Activated CD4-positive, alpha-beta T cell treated with anti-CD3 and anti-CD28 coated beads for 24 hours (primary cell): ENCODE data around the gene BTN2A1.
A peak's percentile ranks its signal among the peaks of the same experiment; 100 is the strongest.

Source experiments
- DNase-seq, 2 donors: peaks; one replicate each; pipeline ENCODE4 v3.0.0-alpha.2; 2020; ENCODE audit warnings: low read depth in 2 of 2

BTN2A1 gene

DNA sequence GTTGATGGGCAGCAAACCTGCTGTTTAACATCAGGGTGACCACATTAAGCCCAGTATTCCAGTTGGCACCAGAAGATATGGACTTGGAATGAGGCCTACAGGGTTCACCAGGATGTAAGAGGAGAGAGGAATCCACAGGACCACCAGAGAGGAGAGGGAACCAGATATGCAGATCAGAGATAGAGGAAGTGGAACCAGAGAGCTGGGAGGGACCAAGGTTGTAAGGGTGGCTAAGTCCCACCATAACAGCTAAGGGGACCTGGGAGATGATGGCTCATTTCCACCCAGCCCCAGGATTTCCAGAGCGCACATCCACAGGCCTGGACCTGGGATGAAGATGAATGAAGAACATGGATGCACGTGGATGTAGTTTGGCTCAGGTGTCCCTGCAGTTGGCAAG, 11.1 kb downstream of the BTN2A1 start:
- no peak for DNase-seq

DNA sequence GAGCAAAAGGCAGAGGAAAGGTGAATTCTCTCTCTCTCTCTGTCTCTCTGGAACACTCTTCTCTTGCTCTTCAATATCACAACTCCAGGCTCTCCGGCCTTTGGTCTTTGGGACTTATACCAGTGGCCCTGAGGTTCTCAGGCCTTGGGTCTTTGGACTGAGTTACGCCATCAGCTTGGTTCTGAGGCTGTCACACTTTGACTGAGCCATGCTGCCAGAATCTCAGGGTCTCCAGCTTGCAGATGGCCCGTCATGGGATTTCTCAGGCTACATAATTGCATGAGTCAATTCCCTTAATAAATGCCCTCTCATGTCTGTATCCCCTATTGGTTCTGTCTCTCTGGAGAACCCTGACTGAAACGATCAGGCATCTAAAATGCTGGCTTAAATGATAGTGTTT, 12.9 kb downstream of the BTN2A1 start:
- DNase-seq: no peak

DNA sequence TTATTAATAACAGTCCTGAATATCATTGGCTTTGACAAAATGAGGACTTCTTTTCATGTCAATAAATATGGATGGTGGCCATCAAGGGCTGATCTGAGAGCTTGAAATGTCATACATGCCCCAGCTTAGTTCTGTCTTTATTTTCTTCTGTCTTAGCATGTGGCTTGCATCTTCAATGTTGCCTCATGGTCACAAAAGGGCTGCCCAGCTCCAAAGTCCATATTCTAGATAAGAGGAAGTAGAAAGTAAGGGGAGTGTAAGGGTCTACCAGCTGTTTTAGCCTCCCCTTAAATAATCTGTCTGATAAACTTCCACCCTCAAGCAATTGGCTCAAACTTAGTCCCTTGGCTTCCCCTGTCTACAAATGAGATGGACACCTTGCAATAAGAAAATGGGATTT, 14.2 kb downstream of the BTN2A1 start:
- DNase-seq: no peak

GRCh38 chr6:26472549-26473290, 15.0 kb downstream of the BTN2A1 start:
- no peak for DNase-seq

GRCh38 chr6:26473429-26473757, 15.6 kb downstream of the BTN2A1 start:
- DNase-seq: no peak

- peak; percentile 55 to 61 for DNase-seq
Measured at GRCh38 chr6:26473758-26474438, 16.1 kb downstream of the BTN2A1 start.

GRCh38 chr6:26474439-26474881, 16.7 kb downstream of the BTN2A1 start:
- DNase-seq: no peak

DNA sequence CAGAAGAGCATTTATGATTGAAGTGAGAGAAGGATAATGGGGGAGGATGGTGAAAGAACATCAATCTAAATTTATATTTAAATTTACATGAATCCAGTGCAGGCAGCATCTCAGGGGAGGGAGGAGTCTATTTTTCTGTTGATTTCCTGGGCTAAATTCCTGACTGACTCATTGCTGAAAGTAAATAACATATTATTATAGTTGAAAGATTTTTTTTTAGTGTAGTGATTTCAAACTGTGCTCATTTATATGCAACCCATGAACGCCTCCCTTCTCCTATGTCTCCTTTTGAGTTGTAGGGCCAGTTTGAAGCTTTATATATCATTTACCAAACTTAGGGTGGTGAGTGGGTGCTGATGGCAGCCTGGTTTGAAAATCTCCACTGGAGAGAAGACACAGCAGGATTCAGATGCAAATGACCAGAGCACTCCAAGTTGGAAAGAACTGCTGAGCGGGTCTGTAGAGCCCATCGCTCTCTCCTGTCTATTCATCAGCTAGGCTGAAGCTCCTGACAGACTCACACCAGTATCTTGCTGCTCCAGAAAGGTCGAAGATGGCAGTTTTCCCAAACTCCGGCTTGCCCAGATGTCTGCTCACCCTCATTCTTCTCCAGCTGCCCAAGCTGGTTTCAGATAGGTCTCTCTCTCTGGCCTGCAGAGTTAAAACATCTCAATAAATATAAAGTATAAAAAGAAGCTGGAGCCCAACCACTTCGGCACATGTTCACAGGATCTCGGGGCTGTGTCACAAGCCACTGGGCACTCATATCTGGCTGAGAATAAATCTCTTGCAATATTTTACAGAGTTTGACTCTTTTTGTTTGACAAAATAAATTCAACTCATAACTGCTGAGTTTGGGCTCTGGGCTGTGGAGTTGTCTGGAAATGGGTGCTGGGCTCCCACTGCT, 18.3 kb downstream of the BTN2A1 start:
- no peak for DNase-seq

- DNase-seq: no peak
Measured at GRCh38 chr6:26476896-26477295, 19.1 kb downstream of the BTN2A1 start.

GRCh38 chr6:26477426-26477825, 19.7 kb downstream of the BTN2A1 start:
- no peak for DNase-seq

DNA sequence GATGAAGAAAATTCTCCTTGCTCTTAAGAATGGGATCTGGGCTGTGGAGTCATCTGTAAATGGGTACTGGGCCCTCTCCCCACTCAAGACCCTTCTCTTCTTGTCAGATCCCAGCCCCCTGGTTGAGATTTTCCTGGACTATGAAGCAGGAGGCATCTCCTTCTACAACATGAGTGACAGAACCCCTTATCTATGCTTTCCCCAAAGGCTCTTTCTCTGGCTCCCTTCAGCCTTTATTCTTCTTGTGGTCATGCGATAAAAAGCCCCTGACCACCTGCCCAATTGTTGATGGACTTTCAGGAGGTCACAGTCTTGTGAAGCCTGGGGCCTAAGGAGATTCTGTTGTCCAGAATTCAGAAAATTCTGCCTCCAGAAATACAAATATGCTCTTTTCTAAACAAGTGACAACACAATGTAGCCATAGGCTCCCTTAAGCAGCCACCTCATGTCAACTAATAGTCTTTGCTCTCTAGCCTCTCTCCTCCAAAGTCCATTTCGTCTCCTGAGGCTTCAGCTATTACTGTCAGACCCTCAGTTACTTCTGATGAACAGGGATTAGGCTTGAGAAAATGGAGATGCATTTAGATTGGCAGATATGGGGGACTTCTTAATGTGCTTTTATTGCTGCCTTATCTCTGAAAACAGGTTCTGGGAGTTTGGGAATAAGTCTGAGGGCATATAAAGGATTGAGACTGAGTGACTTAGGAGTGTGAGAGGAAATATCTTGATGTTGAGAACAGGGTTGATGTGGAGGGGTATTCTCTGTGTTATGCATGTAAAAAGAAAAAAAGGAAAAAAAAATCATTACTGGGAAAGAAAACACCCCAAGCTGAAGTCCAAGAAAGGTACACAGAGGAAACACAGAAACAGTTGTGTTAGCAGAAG, 20.6 kb downstream of the BTN2A1 start:
- no peak for DNase-seq

DNA sequence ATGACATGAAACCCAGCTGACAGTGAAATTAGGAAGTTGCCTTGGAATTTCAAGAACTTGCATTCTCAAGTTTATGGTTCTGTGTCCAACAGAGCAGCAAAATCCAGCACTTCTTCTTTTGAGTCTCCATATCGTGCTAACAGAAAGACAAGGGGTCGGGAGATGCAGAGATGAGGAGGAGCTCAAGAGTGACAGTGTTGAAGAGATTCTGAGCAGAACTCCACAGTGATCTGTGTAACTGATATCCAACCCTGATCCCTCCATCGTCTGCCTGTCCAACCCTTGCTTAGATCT, 21.2 kb downstream of the BTN2A1 start:
- no peak for DNase-seq

GRCh38 chr6:26482338-26482737, 24.6 kb downstream of the BTN2A1 start:
- no peak for DNase-seq

DNA sequence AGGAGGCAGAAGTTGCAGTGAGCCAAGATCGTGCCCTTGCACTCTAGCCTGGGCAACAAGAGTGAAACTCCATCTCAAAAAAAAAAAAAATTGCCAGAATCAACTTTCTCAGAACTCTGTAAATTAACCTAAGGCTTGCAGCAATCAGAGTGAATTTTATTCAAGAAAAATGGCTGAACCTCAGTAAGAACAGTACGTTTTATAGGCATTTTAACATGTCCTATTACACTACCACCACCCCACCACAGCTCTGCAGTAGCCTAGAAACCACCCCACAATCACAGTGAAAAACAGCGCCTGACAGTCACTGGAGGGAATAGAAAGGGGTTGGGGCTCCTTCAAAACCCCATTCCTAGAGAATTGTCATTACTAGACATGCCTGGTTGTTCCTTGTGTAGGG, 26.0 kb downstream of the BTN2A1 start:
- no peak for DNase-seq

- no peak for DNase-seq
Measured at GRCh38 chr6:26484161-26484560, 26.4 kb downstream of the BTN2A1 start.

DNA sequence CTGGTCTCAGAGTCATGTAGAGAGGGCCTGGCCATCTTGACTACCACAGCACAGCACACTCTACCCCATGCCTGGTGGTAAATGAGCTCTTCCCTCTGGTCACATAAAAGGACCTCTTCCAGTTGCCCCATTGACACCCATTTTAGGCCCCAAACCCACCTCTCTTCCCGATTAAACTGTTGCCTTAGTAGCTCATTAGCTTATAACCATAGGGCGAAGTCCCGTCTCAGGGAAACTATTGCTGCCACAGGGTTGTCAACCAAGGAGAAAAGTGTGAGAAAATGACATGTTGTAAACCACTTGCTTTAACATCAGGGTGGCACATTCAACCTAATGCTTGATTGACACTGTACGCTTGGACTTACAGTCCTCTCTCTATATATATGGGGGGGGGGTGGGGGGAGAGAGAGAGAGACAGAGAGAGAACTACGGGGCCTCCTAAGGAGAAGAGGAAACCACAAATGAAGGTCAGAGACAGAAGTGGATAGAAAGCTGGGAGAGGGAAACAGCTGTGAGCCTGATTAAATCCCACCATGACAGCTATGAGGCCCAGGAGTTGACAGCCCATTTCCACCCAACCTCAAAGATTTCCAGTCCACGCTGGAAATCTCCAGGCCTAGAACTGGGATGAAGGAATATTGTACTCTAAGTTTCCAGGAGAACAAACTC, 27.5 kb downstream of the BTN2A1 start:
- DNase-seq: no peak

DNA sequence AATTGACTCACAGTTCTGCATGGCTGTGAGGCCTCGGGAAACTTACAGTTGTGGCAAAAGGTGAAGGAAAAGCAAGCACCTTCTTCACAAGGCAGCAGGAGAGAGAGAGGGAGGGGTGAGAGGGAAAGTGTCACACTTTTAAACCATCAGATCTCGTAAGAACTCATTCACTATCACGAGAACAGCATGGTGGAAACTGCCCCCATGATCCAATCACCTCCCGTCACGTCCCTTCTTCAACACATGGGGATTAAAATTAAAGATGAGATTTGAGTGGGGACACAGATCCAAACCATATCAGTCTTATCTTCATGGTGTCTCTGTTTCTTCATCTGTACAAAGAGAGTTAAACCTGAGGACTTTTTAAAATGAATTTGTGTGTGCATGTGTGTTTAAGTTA, 28.6 kb downstream of the BTN2A1 start:
- DNase-seq: no peak

GRCh38 chr6:26487466-26487865, 29.7 kb downstream of the BTN2A1 start:
- DNase-seq: no peak

GRCh38 chr6:26489996-26490964, 32.5 kb downstream of the BTN2A1 start:
- no peak for DNase-seq

DNA sequence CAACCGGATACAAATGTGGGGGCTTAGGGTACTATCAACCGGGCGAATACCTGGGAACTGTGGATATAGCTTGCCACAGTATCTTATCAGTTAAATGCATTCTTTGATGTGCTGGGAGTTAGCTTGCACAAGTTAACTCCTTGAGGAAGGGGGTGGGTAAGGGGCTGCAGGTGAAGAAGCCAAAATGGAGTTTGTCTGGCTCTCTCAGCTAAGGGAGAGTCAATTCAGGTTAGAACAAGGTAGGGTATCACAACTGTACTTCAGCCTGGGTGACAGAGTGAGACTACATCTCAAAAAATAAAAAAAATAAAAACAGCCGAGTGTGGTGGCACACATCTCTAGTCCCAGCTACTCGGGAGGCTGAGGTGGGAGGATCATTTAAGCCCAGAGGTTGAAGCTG, 33.8 kb downstream of the BTN2A1 start:
- no peak for DNase-seq
